GM12873 (cell line): ENCODE measurements around the gene NFATC1.

Experiments
- CTCF ChIP-seq: IDR thresholded peaks from 2 replicates; pipeline ENCODE4 v1.5.1; 2012; ENCODE audit warnings: low read depth, mild to moderate bottlenecking, moderate library complexity, low read length, control low read depth; ENCODE audit not compliant: insufficient read depth; ENCODE audit errors: missing control alignments

The NFATC1 gene

GRCh38 chr18:79480171-79481045 is 84.7 kb downstream of the NFATC1 start:
- no peak for TF ChIP-seq CTCF

GRCh38 chr18:79481046-79481790 is 85.5 kb downstream of the NFATC1 start:
- no peak for TF ChIP-seq CTCF

GRCh38 chr18:79483971-79484491 is 88.3 kb downstream of the NFATC1 start:
- TF ChIP-seq CTCF, result no peak

DNA sequence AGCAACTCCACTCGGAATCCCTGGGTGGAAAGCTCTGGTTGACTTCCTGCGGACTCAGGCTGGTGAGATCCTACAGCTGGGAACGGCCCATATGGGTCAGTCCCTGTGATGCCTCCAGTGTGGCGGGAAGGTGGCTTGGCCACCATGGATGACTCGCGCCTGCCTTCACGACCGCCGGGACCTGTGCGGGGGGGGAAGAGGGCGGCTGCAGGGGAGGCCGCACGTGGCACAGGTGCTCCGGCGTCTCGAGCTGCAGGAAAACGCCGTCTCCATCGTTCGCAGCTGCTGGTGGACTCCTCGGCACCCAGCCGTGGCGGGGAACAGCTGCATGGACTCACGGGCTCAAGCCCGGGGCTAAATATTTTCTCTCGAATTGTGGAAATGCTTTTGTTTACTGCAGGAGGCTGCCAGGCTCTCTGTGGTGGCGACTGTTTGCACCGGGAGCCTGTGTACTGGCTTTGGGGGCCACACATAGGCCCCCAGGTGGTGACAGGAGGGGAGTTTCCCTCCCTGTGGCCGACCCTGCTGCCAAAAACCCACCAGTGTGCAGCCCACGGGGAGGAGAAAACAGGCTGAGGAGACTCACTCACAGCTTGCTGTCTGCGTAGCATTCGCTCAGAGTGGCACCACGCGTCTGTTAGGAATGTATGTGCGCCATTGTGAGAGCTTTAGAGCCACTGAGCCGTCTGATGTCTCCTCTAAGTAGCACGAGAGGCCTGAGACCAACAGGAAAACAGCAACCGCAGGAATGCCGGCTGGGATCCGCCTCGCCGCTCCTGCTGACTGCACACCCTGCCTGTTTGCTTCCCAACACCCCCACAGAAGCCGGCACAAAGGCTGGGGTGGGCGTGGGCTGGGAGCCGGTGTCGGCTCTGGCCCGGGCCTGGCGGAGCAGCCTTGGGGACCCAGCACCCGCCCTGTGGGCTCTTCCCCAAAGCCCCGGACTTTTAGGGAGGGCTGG is 89.2 kb downstream of the NFATC1 start:
- no peak for TF ChIP-seq CTCF

DNA sequence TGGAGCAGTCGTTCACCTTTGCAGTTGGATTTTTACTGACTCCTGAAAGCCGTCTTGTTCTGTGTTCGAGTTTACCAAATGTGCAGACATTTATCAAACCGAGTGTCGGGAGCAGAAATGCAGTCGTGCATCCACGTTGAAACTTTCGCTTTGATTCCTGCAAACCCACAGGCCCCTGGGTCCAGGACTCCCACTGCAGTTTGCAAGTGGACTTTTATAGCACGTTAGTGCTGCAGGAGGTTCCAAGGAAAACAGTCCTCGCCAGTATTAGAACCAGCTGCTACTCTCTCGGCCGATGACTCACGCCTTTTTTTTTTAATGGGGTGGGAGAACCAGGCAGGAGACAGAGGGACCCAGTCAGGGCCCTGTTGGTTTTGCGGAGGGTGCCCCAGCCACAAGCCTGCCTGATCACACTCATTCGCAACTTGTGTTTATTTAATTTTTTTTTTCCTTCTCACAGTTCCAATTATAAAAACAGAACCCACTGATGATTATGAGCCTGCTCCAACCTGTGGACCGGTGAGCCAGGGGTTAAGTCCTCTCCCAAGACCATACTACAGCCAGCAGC is 90.1 kb downstream of the NFATC1 start:
- no peak for TF ChIP-seq CTCF

DNA sequence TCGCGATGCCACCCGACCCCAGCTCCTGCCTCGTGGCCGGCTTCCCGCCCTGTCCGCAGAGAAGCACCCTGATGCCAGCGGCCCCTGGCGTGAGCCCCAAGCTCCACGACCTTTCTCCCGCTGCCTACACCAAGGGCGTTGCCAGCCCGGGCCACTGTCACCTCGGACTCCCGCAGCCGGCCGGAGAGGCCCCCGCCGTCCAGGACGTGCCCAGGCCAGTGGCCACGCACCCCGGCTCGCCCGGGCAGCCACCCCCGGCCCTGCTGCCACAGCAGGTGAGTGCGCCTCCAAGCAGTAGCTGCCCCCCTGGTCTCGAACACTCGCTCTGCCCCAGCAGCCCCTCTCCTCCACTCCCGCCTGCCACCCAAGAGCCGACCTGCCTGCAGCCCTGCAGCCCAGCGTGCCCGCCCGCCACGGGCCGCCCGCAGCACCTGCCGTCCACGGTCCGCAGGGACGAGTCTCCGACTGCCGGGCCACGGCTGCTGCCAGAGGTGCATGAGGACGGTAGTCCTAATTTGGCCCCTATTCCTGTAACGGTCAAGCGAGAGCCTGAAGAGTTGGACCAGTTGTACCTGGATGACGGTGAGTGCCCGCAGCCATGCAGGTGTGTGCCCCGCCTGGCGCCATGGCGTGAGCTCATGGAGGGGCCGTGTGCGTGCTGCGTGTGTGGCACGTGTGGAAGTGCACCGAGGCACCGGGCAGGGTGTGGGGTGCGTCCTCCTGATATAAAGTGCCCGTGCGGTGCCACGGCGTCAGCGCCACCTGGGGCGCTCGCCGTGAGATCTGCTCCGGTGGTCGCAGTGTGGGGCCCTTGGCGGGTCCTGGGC is 90.8 kb downstream of the NFATC1 start:
- TF ChIP-seq CTCF, result no peak
